PC-9 (cell line): ENCODE measurements around the gene EMP3. TPM values are rescaled to one million over a fixed set of nuclear protein-coding genes. Genes with fewer than 3 reads are reported as not detected.

Source experiments
- BruUV-seq: library from RNA; stranded (reverse); fragments of 400-500 nt; replicated peaks from 2 replicates; lab custom pipeline; 2021; lab: Mats Ljungman, UMichigan
- CTCF ChIA-PET: fragments of 300-600 bp; sonication (Branson Sonifier 250); formaldehyde crosslinking; loops from one replicate; lab custom pipeline; 2022; ENCODE audit warnings: antibody characterized with exemption; lab: Charles Lee
- POLR2A ChIA-PET: fragments of 300-600 bp; sonication (Branson Sonifier 250); formaldehyde crosslinking; loops from one replicate; lab custom pipeline; 2022; ENCODE audit warnings: antibody characterized with exemption; ENCODE audit not compliant: unreplicated experiment; lab: Charles Lee
- DNase-seq, 2 experiments: peaks; one replicate each; pipeline versions ENCODE4 v3.0.0 to v3.0.0-alpha.2; 2015 to 2022; ENCODE audit warnings: mixed read lengths in 1 of 2
- H2AFZ ChIP-seq: fragments of 200-600 bp; sonication (generic); 2 replicates; pipeline ENCODE4 v1.8.1; 2017; ENCODE audit warnings: antibody characterized with exemption
- H3F3A ChIP-seq: fragments of 200-600 bp; sonication (generic); 2 replicates; pipeline ENCODE4 v1.8.1; 2017; ENCODE audit warnings: antibody characterized with exemption, mild to moderate bottlenecking, low read depth; ENCODE audit not compliant: insufficient read depth
- H3K27ac ChIP-seq: fragments of 200-600 bp; sonication (generic); 2 replicates; pipeline ENCODE4 v1.6.1; 2016; ENCODE audit warnings: mixed run types
- H3K27me3 ChIP-seq: fragments of 200-600 bp; sonication (generic); 2 replicates; pipeline ENCODE4 v1.6.1; 2016; ENCODE audit warnings: low read depth, mixed run types; ENCODE audit not compliant: insufficient read depth
- H3K36me3 ChIP-seq: fragments of 200-600 bp; sonication (generic); 2 replicates; pipeline ENCODE4 v1.6.1; 2016; ENCODE audit warnings: low read depth, mixed run types
- H3K4me1 ChIP-seq: fragments of 200-600 bp; sonication (generic); replicated peaks from 2 replicates; pipeline ENCODE4 v1.6.1; 2016; ENCODE audit warnings: mixed run types; ENCODE audit not compliant: insufficient read depth
- H3K4me2 ChIP-seq: fragments of 200-600 bp; sonication (generic); 2 replicates; pipeline ENCODE4 v1.6.1; 2017; ENCODE audit warnings: mixed run types
- H3K4me3 ChIP-seq: fragments of 200-600 bp; sonication (generic); 2 replicates; pipeline ENCODE4 v1.6.1; 2016; ENCODE audit warnings: mixed run types
- H3K79me2 ChIP-seq: fragments of 200-600 bp; sonication (generic); 2 replicates; pipeline ENCODE4 v1.6.1; 2017; ENCODE audit warnings: low read depth, mixed run types
- H3K9me2 ChIP-seq: fragments of 200-600 bp; sonication (generic); 2 replicates; pipeline ENCODE4 v1.8.1; 2017; ENCODE audit warnings: mild to moderate bottlenecking; ENCODE audit not compliant: insufficient read depth
- H3K9me3 ChIP-seq: fragments of 200-600 bp; sonication (generic); 2 replicates; pipeline ENCODE4 v1.8.1; 2016; ENCODE audit warnings: low read depth; ENCODE audit not compliant: insufficient read depth
- H4K20me1 ChIP-seq: fragments of 200-600 bp; sonication (generic); 2 replicates; pipeline ENCODE4 v1.8.1; 2017; ENCODE audit not compliant: insufficient read depth
- CTCF ChIP-seq: fragments of 200-600 bp; sonication (generic); conservative IDR thresholded peaks from 2 replicates; pipeline ENCODE4 v1.6.1; 2017; ENCODE audit warnings: mixed run types, antibody characterized with exemption, mild to moderate bottlenecking, moderate library complexity
- EZH2 ChIP-seq: fragments of 200-600 bp; sonication (generic); IDR thresholded peaks from 2 replicates; pipeline ENCODE4 v1.8.0; 2017; ENCODE audit warnings: antibody characterized with exemption, low read depth
- intact Hi-C: fragments of 100-400 bp; cut with micrococcal nuclease; formaldehyde crosslinking; loops from one replicate; pipeline ENCODE4 v1.10.0; 2022; ENCODE audit not compliant: unreplicated experiment
- total RNA-seq: library from RNA; stranded (reverse); gene quantifications from 2 replicates; pipeline ENCODE4 v1.2.3, GENCODE V29; 2021

The EMP3 gene
- total RNA-seq, 1 experiment from 2014 or later: 56.3 TPM

- POLR2A ChIA-PET: interaction anchor here (0.6 to 1.1 kb wide), 5 partner anchors 12 to 61 kb away, joined by 3 to 56 read pairs (median 4); a partner anchor contains a TSS
- peak overlapping the region; percentile 68 for H3K27ac ChIP-seq
- H3K4me3 ChIP-seq: peak overlapping the region; percentile 55
These were observed 8.4 kb downstream of the EMP3 start for GRCh38 chr19:48333467-48334384.

GRCh38 chr19:48338253-48338755 is 13.0 kb downstream of the EMP3 start:
- no TSS peak for BruUV-seq
- Histone ChIP-seq H3K27ac (no peak overlapping the region), H4K20me1 (no peaks in the 10 kb centered on the region), H3K9me3 (no peaks in the 10 kb centered on the region), H3K36me3 (no peaks in the 10 kb centered on the region), H3F3A (peaks cover 25% of the 10 kb centered on the region; the same call in 1 of the 2 replicates), H3K9me2 (no peaks in the 10 kb centered on the region), H2AFZ (no peak overlapping the region), H3K79me2 (no peaks in the 10 kb centered on the region), H3K27me3 (no peaks in the 10 kb centered on the region), H3K4me3 (no peak overlapping the region), H3K4me1 (peaks cover 11% of the 10 kb centered on the region), H3K4me2 (no peak overlapping the region)
- no peak for DNase-seq
- intact Hi-C loops: no loop called here
- ChIA-PET CTCF (no interaction called here), POLR2A (no interaction called here)
- TF ChIP-seq EZH2: no peak
- TF ChIP-seq CTCF: no peak

More at GRCh38 chr19:48333467-48334384, 8.4 kb downstream of the EMP3 start:
- no peaks in the 10 kb centered on the region for H3K9me2 ChIP-seq
- CTCF ChIA-PET: interaction anchor here (0.5 to 2.3 kb wide), 18 partner anchors 12 to 251 kb away, joined by 3 to 30 read pairs (median 11); partner anchors contain the start of genes KDELR1, SYNGR4 and TMEM143
- no peaks in the 10 kb centered on the region for H3K27me3 ChIP-seq
- no peaks in the 10 kb centered on the region for H3K9me3 ChIP-seq
- H3K36me3 ChIP-seq: no peaks in the 10 kb centered on the region
- peak overlapping the region; percentile 87 for H3K4me2 ChIP-seq
- H2AFZ ChIP-seq: peak overlapping the region; percentile 83
- intact Hi-C loops: loop anchor here (1.0 to 5.0 kb wide), 3 partner anchors 13 to 62 kb away; no protein-coding TSS in a partner anchor
- peaks cover 16% of the 10 kb centered on the region for H3K4me1 ChIP-seq
- H3F3A ChIP-seq: peaks cover 40% of the 10 kb centered on the region
- BruUV-seq: no TSS peak
- DNase-seq: peak; percentile 87 to 91
- TF ChIP-seq EZH2 (no peak), CTCF (peak; percentile 87)
- H3K79me2 ChIP-seq: no peaks in the 10 kb centered on the region
- H4K20me1 ChIP-seq: no peaks in the 10 kb centered on the region

- no peak overlapping the region for H2AFZ ChIP-seq
- no peaks in the 10 kb centered on the region for H3K79me2 ChIP-seq
- peaks cover 10% of the 10 kb centered on the region; the same call in 1 of the 2 replicates for H3K4me1 ChIP-seq
- DNase-seq: no peak
- H3K9me2 ChIP-seq: no peaks in the 10 kb centered on the region
- no peaks in the 10 kb centered on the region for H3K27me3 ChIP-seq
- intact Hi-C loops: no loop called here
- no peak overlapping the region for H3K4me3 ChIP-seq
- POLR2A ChIA-PET: no interaction called here
- no peaks in the 10 kb centered on the region for H4K20me1 ChIP-seq
- BruUV-seq: no TSS peak
- CTCF ChIA-PET: no interaction called here
- no peak overlapping the region for H3K27ac ChIP-seq
- no peaks in the 10 kb centered on the region for H3K9me3 ChIP-seq
- no peaks in the 10 kb centered on the region for H3K36me3 ChIP-seq
- peaks cover 27% of the 10 kb centered on the region; the same call in 1 of the 2 replicates for H3F3A ChIP-seq
- no peak overlapping the region for H3K4me2 ChIP-seq
- TF ChIP-seq CTCF (no peak), EZH2 (no peak)
These were observed 13.6 kb downstream of the EMP3 start for GRCh38 chr19:48338802-48339503.
